GM21576 (cell line): ENCODE measurements around the gene TBC1D9B.

Source experiments
- ATAC-seq: cut with Tn5 transposase; IDR thresholded peaks from one replicate; pipeline ENCODE4 v1.9.1; 2021; ENCODE audit warnings: mild to moderate bottlenecking, moderate library complexity; ENCODE audit not compliant: unreplicated experiment

The TBC1D9B gene

GRCh38 chr5:179822059-179822432 is 85.7 kb downstream of the TBC1D9B start:
- no peak for ATAC-seq

- peak; percentile 44 for ATAC-seq
These were observed 86.2 kb downstream of the TBC1D9B start for GRCh38 chr5:179821298-179822058.

- ATAC-seq: peak; percentile 34
These were observed 87.0 kb downstream of the TBC1D9B start, which contains the start of gene SQSTM1 for GRCh38 chr5:179820483-179821297. SQSTM1 (plus strand) TSS chr5:179820905; CDS start chr5:179820937, 32 bp downstream.

- ATAC-seq: no peak
These were observed 87.6 kb downstream of the TBC1D9B start for GRCh38 chr5:179820127-179820482.

GRCh38 chr5:179819296-179820126 is 88.2 kb downstream of the TBC1D9B start:
- ATAC-seq: peak; percentile 19

GRCh38 chr5:179818746-179819295 is 88.9 kb downstream of the TBC1D9B start:
- peak; percentile 63 for ATAC-seq

- no peak for ATAC-seq
These were observed 89.6 kb downstream of the TBC1D9B start for GRCh38 chr5:179817890-179818745.

- no peak for ATAC-seq
These were observed 90.2 kb downstream of the TBC1D9B start for GRCh38 chr5:179817470-179817840.

- no peak for ATAC-seq
These were observed 90.8 kb downstream of the TBC1D9B start for GRCh38 chr5:179816796-179817469.

GRCh38 chr5:179816401-179816795 is 91.3 kb downstream of the TBC1D9B start:
- ATAC-seq: no peak

GRCh38 chr5:179815491-179816249 is 92.0 kb downstream of the TBC1D9B start:
- no peak for ATAC-seq

- no peak for ATAC-seq
These were observed 93.6 kb downstream of the TBC1D9B start for GRCh38 chr5:179814090-179814489.

- ATAC-seq: no peak
These were observed 94.6 kb downstream of the TBC1D9B start for GRCh38 chr5:179812997-179813607.

- ATAC-seq: no peak
These were observed 95.4 kb downstream of the TBC1D9B start for GRCh38 chr5:179812135-179812825.
